Measurements from ENCODE around the gene THUMPD2. TPM values are rescaled to one million over a fixed set of nuclear protein-coding genes. Genes with fewer than 3 reads are reported as not detected.

The THUMPD2 gene
- total RNA-seq, 1 experiment from 2014 or later: 16.5 TPM

Other genes starting within 250 kb of the THUMPD2 start
- gene TMEM178A, start 113.3 kb downstream of the THUMPD2 start, total RNA-seq (2014; rRNA removed; shearing (Covaris generic); ENCODE audit: low replicate concordance): not detected in 2 replicates

Measured in Karpas-422 (cell line).